Peyer's patch (tissue), 4 donors: ENCODE results near the gene RBM19.

ENCODE experiments used
- CTCF ChIP-seq, 6 experiments: fragments of 450-650 bp in 4 of 6; fragments of 200-600 bp in 2 of 6; sonication (generic) in 1 of 6; IDR thresholded peaks; one replicate each; pipeline ENCODE4 v1.5.1; 2017 to 2019; ENCODE audit warnings: antibody characterized with exemption in 6 of 6, mild to moderate bottlenecking in 3 of 6, moderate library complexity in 1 of 6
- POLR2A ChIP-seq, 2 donors: fragments of 450-650 bp; IDR thresholded peaks; one replicate each; pipeline ENCODE4 v1.5.1; 2017; ENCODE audit warnings: antibody characterized with exemption in 2 of 2, mild to moderate bottlenecking in 2 of 2, moderate library complexity in 2 of 2

- TF ChIP-seq POLR2A (IDR thresholded peaks at IDR 0.05) (no peak), CTCF (IDR thresholded peaks at IDR 0.05) (no peak)
Observed at GRCh38 chr12:113818833-113819232, 147.3 kb downstream of the RBM19 start.
